ACC112 (cell line): ENCODE results near the gene GPS2.
A peak's percentile ranks its signal among the peaks of the same experiment; 100 is the strongest.

Source experiments
- H2AFZ ChIP-seq: fragments of 200-600 bp; sonication (generic); one replicate; pipeline ENCODE4 v1.6.0; 2017; ENCODE audit warnings: antibody characterized with exemption, low read length; ENCODE audit not compliant: unreplicated experiment
- H3K27ac ChIP-seq: fragments of 200-600 bp; sonication (generic); 2 replicates; pipeline ENCODE4 v1.5.1; 2014; ENCODE audit warnings: low read depth, mild to moderate bottlenecking, antibody characterized with exemption, low read length, moderate library complexity
- H3K27me3 ChIP-seq: fragments of 200-600 bp; sonication (generic); 2 replicates; pipeline ENCODE4 v1.6.1; 2014; ENCODE audit warnings: mild to moderate bottlenecking, antibody characterized with exemption, low read length, moderate library complexity, mixed read lengths; ENCODE audit not compliant: insufficient read depth
- H3K36me3 ChIP-seq: fragments of 200-600 bp; sonication (generic); 2 replicates; pipeline ENCODE4 v1.6.1; 2016; ENCODE audit warnings: mild to moderate bottlenecking, antibody characterized with exemption, low read length, moderate library complexity, mixed read lengths; ENCODE audit not compliant: insufficient read depth
- H3K4me1 ChIP-seq: fragments of 200-600 bp; sonication (generic); one replicate; pipeline ENCODE4 v1.6.1; 2016; ENCODE audit warnings: low read length, mixed read lengths; ENCODE audit not compliant: insufficient read depth, unreplicated experiment, control insufficient read depth
- H3K4me3 ChIP-seq: fragments of 200-600 bp; sonication (generic); 2 replicates; pipeline ENCODE4 v1.5.1; 2014; ENCODE audit warnings: mild to moderate bottlenecking, low read depth, low read length
- H3K79me2 ChIP-seq: fragments of 200-600 bp; sonication (generic); one replicate; pipeline ENCODE4 v1.6.0; 2016; ENCODE audit warnings: low read length; ENCODE audit not compliant: control insufficient read depth, unreplicated experiment, insufficient read depth

The GPS2 gene

DNA sequence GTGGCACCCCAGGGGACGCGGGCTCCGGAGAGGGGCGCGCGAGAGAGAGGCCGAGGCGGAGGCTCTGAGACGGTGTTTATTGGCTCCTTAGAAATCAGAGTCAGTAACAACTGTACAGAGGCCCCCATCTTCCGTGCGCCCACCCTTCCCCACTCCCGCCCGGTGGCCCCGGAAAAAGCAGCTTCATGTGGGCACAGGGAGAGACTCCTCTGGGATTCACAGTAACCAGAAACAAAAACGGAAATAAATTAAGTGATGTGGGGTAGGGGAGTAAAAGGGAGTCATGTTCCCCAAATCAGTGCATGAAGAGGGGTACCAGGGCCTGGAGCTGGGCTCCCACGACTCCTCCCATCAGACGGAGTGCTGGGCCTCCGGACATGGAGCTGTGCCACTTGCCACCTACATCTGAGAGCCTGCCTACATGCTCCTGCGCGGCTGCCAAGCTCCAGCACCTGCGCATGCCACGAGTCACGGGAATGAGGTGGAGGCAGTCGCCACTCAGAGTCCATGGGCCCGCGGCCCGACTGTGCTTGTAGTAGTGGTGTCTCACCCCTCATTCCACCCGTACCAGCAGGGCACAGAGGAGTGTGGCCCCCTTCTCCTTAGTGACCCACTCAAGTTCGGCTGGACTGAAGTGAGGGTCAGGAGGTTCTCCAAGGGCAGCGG, 543 bp upstream of the GPS2 start:
- Histone ChIP-seq H3K79me2 (peaks cover 25% of the 10 kb centered on the region), H3K4me3 (peak overlapping the region; percentile 92), H3K4me1 (peaks cover 30% of the 10 kb centered on the region), H3K27ac (peak overlapping the region; percentile 78), H3K36me3 (peaks cover 25% of the 10 kb centered on the region), H3K27me3 (no peaks in the 10 kb centered on the region), H2AFZ (peak overlapping the region; percentile 12)

DNA sequence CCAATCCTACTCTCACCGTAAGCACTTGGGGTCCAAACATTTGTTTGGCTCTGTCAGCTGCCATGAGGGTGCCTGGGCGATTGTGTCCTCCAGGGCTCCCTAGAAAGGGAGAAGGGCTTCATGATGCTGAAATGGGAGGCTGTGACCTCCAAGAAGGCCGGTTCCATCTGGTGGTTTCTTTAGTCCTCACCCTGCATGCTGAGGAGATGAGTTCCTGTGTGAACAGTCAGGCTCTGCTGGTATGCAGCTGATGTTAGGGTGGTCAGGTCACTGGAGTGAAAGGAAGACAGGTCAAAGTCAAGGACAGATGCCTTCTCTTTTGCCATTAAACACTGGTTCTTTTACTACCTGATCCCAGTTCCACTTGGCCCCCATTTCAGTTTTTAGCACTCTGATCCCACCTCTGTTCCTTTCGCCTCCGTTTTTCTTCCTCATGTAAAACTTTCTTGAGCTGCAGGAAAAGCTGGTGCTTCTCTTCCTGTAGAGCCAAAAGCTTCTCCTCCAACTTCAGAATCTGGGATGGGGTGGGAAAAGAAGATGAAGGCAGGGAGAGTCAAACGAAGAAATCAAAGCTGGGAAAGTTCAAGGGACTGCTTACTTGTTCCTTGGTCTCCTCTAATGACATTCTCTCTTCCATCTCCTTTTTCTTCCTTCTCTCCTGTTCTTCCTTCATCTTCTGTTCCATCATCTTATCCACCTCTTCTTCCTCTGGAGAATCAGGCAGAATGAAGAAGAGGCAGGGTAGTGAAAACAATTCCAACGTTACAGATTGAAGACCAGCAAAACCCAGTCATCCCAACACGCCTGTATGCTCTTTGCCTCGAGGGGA, 1.1 kb downstream of the GPS2 start:
- peaks cover 41% of the 10 kb centered on the region for H3K79me2 ChIP-seq
- H3K27me3 ChIP-seq = no peaks in the 10 kb centered on the region
- H3K36me3 ChIP-seq = peaks cover 31% of the 10 kb centered on the region
- H3K4me3 ChIP-seq = peak overlapping the region; percentile 92
- H2AFZ ChIP-seq = no peak overlapping the region
- H3K4me1 ChIP-seq = peaks cover 46% of the 10 kb centered on the region
- H3K27ac ChIP-seq = peak overlapping the region; percentile 78

- Histone ChIP-seq H3K36me3 (peaks cover 31% of the 10 kb centered on the region), H3K27ac (0 out of 2 replicates have a peak overlapping the region, but pooled peaks have one; percentile 14), H3K79me2 (peaks cover 49% of the 10 kb centered on the region), H3K4me3 (peak overlapping the region; percentile 92), H3K27me3 (no peaks in the 10 kb centered on the region), H3K4me1 (peaks cover 47% of the 10 kb centered on the region), H2AFZ (no peak overlapping the region)
These were observed 1.9 kb downstream of the GPS2 start for GRCh38 chr17:7313088-7313889.

DNA sequence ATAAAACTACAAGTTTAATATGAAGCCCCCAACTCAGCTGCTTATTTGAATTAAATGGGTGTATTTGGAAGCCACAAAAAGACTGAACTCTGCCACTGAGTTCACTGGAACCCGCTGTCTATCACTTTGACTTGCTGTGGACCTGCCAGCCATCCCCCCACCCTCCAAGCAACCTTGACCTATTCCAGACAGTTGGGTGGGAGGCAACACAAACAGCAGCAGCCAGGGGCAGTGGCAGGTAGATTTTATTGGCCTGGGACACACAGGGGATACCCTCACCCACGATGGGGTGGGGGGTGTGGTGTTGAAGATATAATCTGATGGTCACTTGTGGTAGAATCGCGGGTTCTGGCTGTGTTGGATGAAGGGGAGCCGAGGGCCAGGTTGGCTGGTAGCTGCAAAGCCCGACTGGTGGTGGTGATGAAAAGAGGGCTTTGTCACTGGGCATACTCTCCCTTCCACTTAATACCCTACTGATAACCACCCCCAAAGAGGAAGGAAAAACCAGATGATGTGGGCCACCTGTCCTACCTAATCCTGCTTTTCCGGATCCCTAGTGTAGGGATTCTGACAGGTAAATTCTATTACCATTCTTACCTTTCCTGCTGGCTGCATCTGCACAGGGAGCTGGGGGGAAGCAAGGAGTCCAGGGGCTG, 2.6 kb downstream of the GPS2 start:
- H3K4me1 ChIP-seq = peaks cover 47% of the 10 kb centered on the region
- no peaks in the 10 kb centered on the region for H3K27me3 ChIP-seq
- H3K27ac ChIP-seq = no peak overlapping the region
- H3K4me3 ChIP-seq = no peak overlapping the region
- H3K79me2 ChIP-seq = peaks cover 56% of the 10 kb centered on the region
- peaks cover 31% of the 10 kb centered on the region for H3K36me3 ChIP-seq
- no peak overlapping the region for H2AFZ ChIP-seq

GRCh38 chr17:7311110-7311705, 4.0 kb downstream of the GPS2 start:
- Histone ChIP-seq H3K27ac (0 out of 2 replicates have a peak overlapping the region, but pooled peaks have one; percentile 20), H3K27me3 (no peaks in the 10 kb centered on the region), H3K4me1 (peaks cover 46% of the 10 kb centered on the region), H3K36me3 (peaks cover 31% of the 10 kb centered on the region), H2AFZ (no peak overlapping the region), H3K4me3 (no peak overlapping the region), H3K79me2 (peaks cover 57% of the 10 kb centered on the region)

GRCh38 chr17:7309628-7310027, 5.5 kb downstream of the GPS2 start:
- Histone ChIP-seq H3K4me1 (peaks cover 40% of the 10 kb centered on the region), H3K4me3 (peak overlapping the region; percentile 96), H2AFZ (no peak overlapping the region), H3K27ac (peak overlapping the region; percentile 98; the same call in 1 of the 2 replicates), H3K27me3 (no peaks in the 10 kb centered on the region), H3K36me3 (peaks cover 31% of the 10 kb centered on the region), H3K79me2 (peaks cover 57% of the 10 kb centered on the region)

GRCh38 chr17:7308625-7309433, 6.3 kb downstream of the GPS2 start:
- H2AFZ ChIP-seq = no peak overlapping the region
- H3K4me3 ChIP-seq = peak overlapping the region; percentile 96
- peak overlapping the region; percentile 98 for H3K27ac ChIP-seq
- H3K36me3 ChIP-seq = peaks cover 31% of the 10 kb centered on the region
- peaks cover 52% of the 10 kb centered on the region for H3K79me2 ChIP-seq
- H3K27me3 ChIP-seq = no peaks in the 10 kb centered on the region
- peaks cover 34% of the 10 kb centered on the region for H3K4me1 ChIP-seq

- peaks cover 50% of the 10 kb centered on the region for H3K79me2 ChIP-seq
- H3K4me1 ChIP-seq = peaks cover 25% of the 10 kb centered on the region
- H3K36me3 ChIP-seq = peaks cover 28% of the 10 kb centered on the region
- H2AFZ ChIP-seq = no peak overlapping the region
- no peaks in the 10 kb centered on the region for H3K27me3 ChIP-seq
- peak overlapping the region; percentile 98 for H3K27ac ChIP-seq
- H3K4me3 ChIP-seq = peak overlapping the region; percentile 96
These were observed 7.2 kb downstream of the GPS2 start for GRCh38 chr17:7307686-7308624.
